LNCaP clone FGC (cell line): ENCODE results near the gene NME8.

Source experiments
- DNase-seq: peaks from one replicate; pipeline ENCODE4 v3.0.0-alpha.2; 2011; ENCODE audit warnings: low read depth
- H3K4me3 ChIP-seq: 2 replicates; pipeline ENCODE4 v1.5.1; 2011; ENCODE audit warnings: mild to moderate bottlenecking, low read depth, low read length, control low read depth
- CTCF ChIP-seq: IDR thresholded peaks from 2 replicates; pipeline ENCODE4 v1.5.1; 2012; ENCODE audit warnings: mild to moderate bottlenecking; ENCODE audit not compliant: control insufficient read depth, insufficient read depth; ENCODE audit errors: extremely low read depth

Gene NME8

GRCh38 chr7:37947138-37947940, 98.9 kb downstream of the NME8 start:
- DNase-seq = no peak
- no peak for TF ChIP-seq CTCF
- no peak overlapping the region for H3K4me3 ChIP-seq

GRCh38 chr7:37947941-37948210, 99.5 kb downstream of the NME8 start:
- no peak overlapping the region for H3K4me3 ChIP-seq
- no peak for DNase-seq
- TF ChIP-seq CTCF = no peak
